ENCODE measurements around the gene UGGT1.

Gene UGGT1

GRCh38 chr2:128053331-128053730 is 37.7 kb upstream of the UGGT1 start:
- Histone ChIP-seq H2BK120ac (ENCODE audit: insufficient read depth, low read length, poor library complexity) (no peak overlapping the region), H3K27ac (ENCODE audit: low read depth, low read length) (no peak overlapping the region), H3K9me3 (ENCODE audit: insufficient read depth, low read depth, low read length) (peaks cover 2% of the 10 kb centered on the region), H2AFZ (ENCODE audit: insufficient read depth, low read length, poor library complexity) (no peak overlapping the region), H3K4me3 (ENCODE audit: low read depth, low read length) (no peak overlapping the region), H4K8ac (ENCODE audit: low read depth, low read length) (no peak overlapping the region), H3K79me2 (ENCODE audit: control insufficient read depth, insufficient read depth, low read length, poor library complexity) (no peaks in the 10 kb centered on the region), H3K23ac (ENCODE audit: low read length) (no peak overlapping the region), H3K27me3 (ENCODE audit: insufficient read depth, low read length) (no peaks in the 10 kb centered on the region), H4K91ac (ENCODE audit: low read depth, low read length) (no peak overlapping the region), H2AK5ac (ENCODE audit: low read length) (no peak overlapping the region), H2BK5ac (ENCODE audit: low read depth, low read length, poor library complexity) (no peak overlapping the region), H4K12ac (ENCODE audit: low read depth, low read length) (no peak overlapping the region), H3K9ac (ENCODE audit: low read length) (no peak overlapping the region), H3K14ac (ENCODE audit: low read length) (no peak overlapping the region), H3K4me1 (ENCODE audit: control insufficient read depth in 1 of 2, insufficient read depth in 2 of 2, low read length in 2 of 2) (no peaks in the 10 kb centered on the region), H3K36me3 (ENCODE audit: control insufficient read depth in 1 of 2, insufficient read depth in 2 of 2, low read length in 2 of 2) (no peaks in the 10 kb centered on the region), H3K79me1 (ENCODE audit: low read length) (no peaks in the 10 kb centered on the region), H3K18ac (ENCODE audit: low read length) (no peak overlapping the region), H3K4me2 (ENCODE audit: low read length) (no peak overlapping the region), H3K4ac (ENCODE audit: low read depth, low read length) (no peak overlapping the region), H2BK12ac (ENCODE audit: low read length) (no peak overlapping the region)
- DNase-seq: no peak
- no CpG with 5 or more reads among the region's 12 CpGs for WGBS (ENCODE audit: extremely low coverage, insufficient coverage, insufficient read length)

- no peak for DNase-seq
- Histone ChIP-seq H3K4me2 (ENCODE audit: low read length) (no peak overlapping the region), H4K91ac (ENCODE audit: low read depth, low read length) (no peak overlapping the region), H3K4me1 (ENCODE audit: control insufficient read depth in 1 of 2, insufficient read depth in 2 of 2, low read length in 2 of 2) (no peaks in the 10 kb centered on the region), H3K9me3 (ENCODE audit: insufficient read depth, low read depth, low read length) (peaks cover 2% of the 10 kb centered on the region), H3K14ac (ENCODE audit: low read length) (no peak overlapping the region), H2AK5ac (ENCODE audit: low read length) (no peak overlapping the region), H3K36me3 (ENCODE audit: control insufficient read depth in 1 of 2, insufficient read depth in 2 of 2, low read length in 2 of 2) (no peaks in the 10 kb centered on the region), H3K27me3 (ENCODE audit: insufficient read depth, low read length) (no peaks in the 10 kb centered on the region), H3K79me1 (ENCODE audit: low read length) (no peaks in the 10 kb centered on the region), H2BK120ac (ENCODE audit: insufficient read depth, low read length, poor library complexity) (no peak overlapping the region), H3K9ac (ENCODE audit: low read length) (no peak overlapping the region), H2BK5ac (ENCODE audit: low read depth, low read length, poor library complexity) (no peak overlapping the region), H3K18ac (ENCODE audit: low read length) (no peak overlapping the region), H3K4me3 (ENCODE audit: low read depth, low read length) (no peak overlapping the region), H2AFZ (ENCODE audit: insufficient read depth, low read length, poor library complexity) (no peak overlapping the region), H3K23ac (ENCODE audit: low read length) (no peak overlapping the region), H2BK12ac (ENCODE audit: low read length) (no peak overlapping the region), H3K4ac (ENCODE audit: low read depth, low read length) (no peak overlapping the region), H4K12ac (ENCODE audit: low read depth, low read length) (no peak overlapping the region), H4K8ac (ENCODE audit: low read depth, low read length) (no peak overlapping the region), H3K27ac (ENCODE audit: low read depth, low read length) (no peak overlapping the region), H3K79me2 (ENCODE audit: control insufficient read depth, insufficient read depth, low read length, poor library complexity) (no peaks in the 10 kb centered on the region)
- WGBS (ENCODE audit: extremely low coverage, insufficient coverage, insufficient read length): no CpG with 5 or more reads among the region's 11 CpGs
Measured at GRCh38 chr2:128054104-128054885, 36.7 kb upstream of the UGGT1 start.

- H2AK5ac ChIP-seq (ENCODE audit: low read length): no peak overlapping the region
- H3K27ac ChIP-seq (ENCODE audit: low read depth, low read length): no peak overlapping the region
- H3K4me1 ChIP-seq (ENCODE audit: control insufficient read depth in 1 of 2, insufficient read depth in 2 of 2, low read length in 2 of 2): no peaks in the 10 kb centered on the region
- no peak overlapping the region for H2AFZ ChIP-seq (ENCODE audit: insufficient read depth, low read length, poor library complexity)
- H3K4ac ChIP-seq (ENCODE audit: low read depth, low read length): no peak overlapping the region
- no peak overlapping the region for H2BK120ac ChIP-seq (ENCODE audit: insufficient read depth, low read length, poor library complexity)
- peaks cover 2% of the 10 kb centered on the region for H3K9me3 ChIP-seq (ENCODE audit: insufficient read depth, low read depth, low read length)
- no peak overlapping the region for H2BK12ac ChIP-seq (ENCODE audit: low read length)
- no peaks in the 10 kb centered on the region for H3K36me3 ChIP-seq (ENCODE audit: control insufficient read depth in 1 of 2, insufficient read depth in 2 of 2, low read length in 2 of 2)
- no peak overlapping the region for H3K23ac ChIP-seq (ENCODE audit: low read length)
- no peaks in the 10 kb centered on the region for H3K79me1 ChIP-seq (ENCODE audit: low read length)
- H4K91ac ChIP-seq (ENCODE audit: low read depth, low read length): no peak overlapping the region
- no peak overlapping the region for H3K18ac ChIP-seq (ENCODE audit: low read length)
- H3K9ac ChIP-seq (ENCODE audit: low read length): no peak overlapping the region
- H3K79me2 ChIP-seq (ENCODE audit: control insufficient read depth, insufficient read depth, low read length, poor library complexity): no peaks in the 10 kb centered on the region
- no CpG with 5 or more reads among the region's 3 CpGs for WGBS (ENCODE audit: extremely low coverage, insufficient coverage, insufficient read length)
- H3K27me3 ChIP-seq (ENCODE audit: insufficient read depth, low read length): no peaks in the 10 kb centered on the region
- H3K4me2 ChIP-seq (ENCODE audit: low read length): no peak overlapping the region
- no peak for DNase-seq
- no peak overlapping the region for H3K14ac ChIP-seq (ENCODE audit: low read length)
- no peak overlapping the region for H4K8ac ChIP-seq (ENCODE audit: low read depth, low read length)
- H3K4me3 ChIP-seq (ENCODE audit: low read depth, low read length): no peak overlapping the region
- no peak overlapping the region for H2BK5ac ChIP-seq (ENCODE audit: low read depth, low read length, poor library complexity)
- H4K12ac ChIP-seq (ENCODE audit: low read depth, low read length): no peak overlapping the region
Measured at GRCh38 chr2:128057334-128057733, 33.7 kb upstream of the UGGT1 start.

GRCh38 chr2:128058114-128058513 is 32.9 kb upstream of the UGGT1 start:
- Histone ChIP-seq H2BK12ac (ENCODE audit: low read length) (no peak overlapping the region), H4K91ac (ENCODE audit: low read depth, low read length) (no peak overlapping the region), H3K4me3 (ENCODE audit: low read depth, low read length) (no peak overlapping the region), H3K27ac (ENCODE audit: low read depth, low read length) (no peak overlapping the region), H3K23ac (ENCODE audit: low read length) (no peak overlapping the region), H3K9ac (ENCODE audit: low read length) (no peak overlapping the region), H4K12ac (ENCODE audit: low read depth, low read length) (no peak overlapping the region), H3K4ac (ENCODE audit: low read depth, low read length) (no peak overlapping the region), H3K79me2 (ENCODE audit: control insufficient read depth, insufficient read depth, low read length, poor library complexity) (no peaks in the 10 kb centered on the region), H3K79me1 (ENCODE audit: low read length) (no peaks in the 10 kb centered on the region), H4K8ac (ENCODE audit: low read depth, low read length) (no peak overlapping the region), H3K36me3 (ENCODE audit: control insufficient read depth in 1 of 2, insufficient read depth in 2 of 2, low read length in 2 of 2) (no peaks in the 10 kb centered on the region), H3K14ac (ENCODE audit: low read length) (no peak overlapping the region), H2BK120ac (ENCODE audit: insufficient read depth, low read length, poor library complexity) (no peak overlapping the region), H2BK5ac (ENCODE audit: low read depth, low read length, poor library complexity) (no peak overlapping the region), H3K9me3 (ENCODE audit: insufficient read depth, low read depth, low read length) (peaks cover 2% of the 10 kb centered on the region), H2AFZ (ENCODE audit: insufficient read depth, low read length, poor library complexity) (no peak overlapping the region), H2AK5ac (ENCODE audit: low read length) (no peak overlapping the region), H3K18ac (ENCODE audit: low read length) (no peak overlapping the region), H3K27me3 (ENCODE audit: insufficient read depth, low read length) (no peaks in the 10 kb centered on the region), H3K4me1 (ENCODE audit: control insufficient read depth in 1 of 2, insufficient read depth in 2 of 2, low read length in 2 of 2) (no peaks in the 10 kb centered on the region), H3K4me2 (ENCODE audit: low read length) (no peak overlapping the region)
- WGBS (ENCODE audit: extremely low coverage, insufficient coverage, insufficient read length): no CpG with 5 or more reads among the region's 2 CpGs
- DNase-seq: no peak

All from trophoblast cell (in vitro differentiated cells and primary cell).